IMR-90 (cell line): ENCODE results near the gene RAB26. TPM values are rescaled to one million over a fixed set of nuclear protein-coding genes. Genes with fewer than 3 reads are reported as not detected.
A peak's percentile ranks its signal among the peaks of the same experiment; 100 is the strongest.

ENCODE experiments used
- ATAC-seq: fragments of 200-7000 bp; cut with Tn5 transposase; 2 replicates; pipeline ENCODE4 v1.9.1; 2020; ENCODE audit warnings: low read depth, mild to moderate bottlenecking, moderate library complexity
- BruUV-seq: library from RNA; stranded (reverse); fragments of 400-500 nt; replicated peaks from 2 replicates; lab custom pipeline; 2021; lab: Mats Ljungman, UMichigan
- CTCF ChIA-PET: fragments of 300-600 bp; formaldehyde crosslinking; extraction: SDS; loops from one replicate; lab custom pipeline; 2021; ENCODE audit warnings: antibody characterized with exemption; lab: Yijun Ruan, JAX
- POLR2A ChIA-PET: fragments of 300-600 bp; sonication (Branson Sonifier 250); formaldehyde crosslinking; loops from one replicate; lab custom pipeline; 2022; ENCODE audit warnings: antibody characterized with exemption; ENCODE audit not compliant: unreplicated experiment; lab: Charles Lee
- DNase-seq: peaks from one replicate; pipeline ENCODE4 v3.0.0; 2013
- H2AFZ ChIP-seq: replicated peaks from 2 replicates; pipeline ENCODE3; 2013; ENCODE audit warnings: low read length, mild to moderate bottlenecking; ENCODE audit not compliant: poor library complexity
- H2AK5ac ChIP-seq: 2 replicates; pipeline ENCODE4 v1.6.1; 2013; ENCODE audit warnings: low read depth, low read length, inconsistent platforms
- H2AK9ac ChIP-seq: replicated peaks from 2 replicates; pipeline ENCODE3; 2013; ENCODE audit warnings: mild to moderate bottlenecking, low read depth, low read length, moderate library complexity; ENCODE audit not compliant: poor library complexity
- H2BK120ac ChIP-seq: 2 replicates; pipeline ENCODE4 v1.6.1; 2013; ENCODE audit warnings: low read depth, low read length, inconsistent platforms
- H2BK15ac ChIP-seq: 3 replicates; pipeline ENCODE4 v1.6.1; 2013; ENCODE audit warnings: low read depth, low read length, inconsistent platforms
- H2BK20ac ChIP-seq: 2 replicates; pipeline ENCODE4 v1.6.1; 2013; ENCODE audit warnings: low read depth, mild to moderate bottlenecking, inconsistent platforms, low read length, moderate library complexity
- H2BK5ac ChIP-seq: 2 replicates; pipeline ENCODE4 v1.6.1; 2013; ENCODE audit warnings: mild to moderate bottlenecking, low read depth, low read length, inconsistent platforms; ENCODE audit not compliant: poor library complexity, severe bottlenecking
- H3K14ac ChIP-seq: replicated peaks from 2 replicates; pipeline ENCODE4 v1.6.1; 2013; ENCODE audit warnings: low read depth, low read length, inconsistent platforms
- H3K18ac ChIP-seq: 2 replicates; pipeline ENCODE4 v1.6.1; 2013; ENCODE audit warnings: low read depth, low read length, control low read depth
- H3K23ac ChIP-seq: 2 replicates; pipeline ENCODE4 v1.6.1; 2013; ENCODE audit warnings: low read depth, low read length, inconsistent platforms
- H3K27ac ChIP-seq: 2 replicates; pipeline ENCODE4 v1.5.1; 2013; ENCODE audit warnings: mild to moderate bottlenecking, control low read depth, low read length; ENCODE audit not compliant: insufficient read depth
- H3K27me3 ChIP-seq: 2 replicates; pipeline ENCODE4 v1.6.1; 2013; ENCODE audit warnings: low read length; ENCODE audit not compliant: control insufficient read depth, insufficient read depth
- H3K36me3 ChIP-seq: 2 replicates; pipeline ENCODE4 v1.6.1; 2013; ENCODE audit warnings: low read length, mixed read lengths; ENCODE audit not compliant: control insufficient read depth, insufficient read depth
- H3K4ac ChIP-seq: 2 replicates; pipeline ENCODE4 v1.6.1; 2013; ENCODE audit warnings: low read depth, low read length, inconsistent platforms
- H3K4me1 ChIP-seq: 2 replicates; pipeline ENCODE4 v1.6.1; 2013; ENCODE audit warnings: low read length, mixed read lengths; ENCODE audit not compliant: control insufficient read depth, insufficient read depth
- H3K4me2 ChIP-seq: 2 replicates; pipeline ENCODE4 v1.6.1; 2013; ENCODE audit warnings: low read depth, mild to moderate bottlenecking, control low read depth, low read length, moderate library complexity
- H3K4me3 ChIP-seq: 2 replicates; pipeline ENCODE4 v1.5.1; 2013; ENCODE audit warnings: low read depth, mild to moderate bottlenecking, control low read depth, low read length, moderate library complexity; ENCODE audit not compliant: insufficient read depth
- H3K56ac ChIP-seq: 2 replicates; pipeline ENCODE4 v1.6.1; 2013; ENCODE audit warnings: low read length, inconsistent platforms; ENCODE audit not compliant: insufficient read depth; ENCODE audit errors: extremely low read depth
- H3K79me1 ChIP-seq, 2 experiments: 2 replicates each; pipeline ENCODE4 v1.6.1; 2013; ENCODE audit warnings: low read length in 2 of 2, inconsistent platforms in 1 of 2, low read depth in 1 of 2
- H3K9ac ChIP-seq: 2 replicates; pipeline ENCODE4 v1.6.1; 2013; ENCODE audit warnings: low read depth, low read length, control low read depth
- H3K9me1 ChIP-seq: 2 replicates; pipeline ENCODE4 v1.6.1; 2013; ENCODE audit warnings: low read length, inconsistent platforms; ENCODE audit not compliant: insufficient read depth
- H3K9me3 ChIP-seq: 2 replicates; pipeline ENCODE4 v1.6.1; 2013; ENCODE audit warnings: low read length; ENCODE audit not compliant: control insufficient read depth, insufficient read depth
- H4K20me1 ChIP-seq: 2 replicates; pipeline ENCODE4 v1.6.1; 2013; ENCODE audit warnings: low read length, inconsistent platforms; ENCODE audit not compliant: insufficient read depth
- H4K5ac ChIP-seq: 2 replicates; pipeline ENCODE4 v1.6.1; 2013; ENCODE audit warnings: mild to moderate bottlenecking, low read depth, low read length, control low read depth
- H4K8ac ChIP-seq, 2 experiments: 2 replicates each; pipeline ENCODE4 v1.6.1; 2013; ENCODE audit warnings: low read depth in 2 of 2, low read length in 2 of 2, control low read depth in 1 of 2, inconsistent platforms in 1 of 2
- H4K91ac ChIP-seq: 2 replicates; pipeline ENCODE4 v1.6.1; 2013; ENCODE audit warnings: low read depth, low read length, inconsistent platforms; ENCODE audit not compliant: insufficient read depth
- BHLHE40 ChIP-seq: fragments of 150-350 bp; IDR thresholded peaks from 2 replicates; pipeline ENCODE4 v1.6.1; 2016; ENCODE audit warnings: mild to moderate bottlenecking, low read depth, low read length
- CEBPB ChIP-seq: IDR thresholded peaks from 2 replicates; pipeline ENCODE4 v1.6.1; 2012; ENCODE audit warnings: low read depth, low read length, improper control_type of control experiment
- CHD1 ChIP-seq: IDR thresholded peaks from 2 replicates; pipeline ENCODE4 v1.6.1; 2012; ENCODE audit warnings: low read depth, low read length, improper control_type of control experiment
- FOS ChIP-seq: fragments of 150-350 bp; IDR thresholded peaks from 2 replicates; pipeline ENCODE4 v1.6.1; 2016; ENCODE audit warnings: low read depth, low read length
- MAZ ChIP-seq: IDR thresholded peaks from 2 replicates; pipeline ENCODE4 v1.6.1; 2012; ENCODE audit warnings: low read depth, mild to moderate bottlenecking, low read length, improper control_type of control experiment, moderate library complexity, borderline replicate concordance
- MXI1 ChIP-seq: IDR thresholded peaks from 2 replicates; pipeline ENCODE4 v1.6.1; 2012; ENCODE audit warnings: low read depth, mild to moderate bottlenecking, low read length, moderate library complexity, borderline replicate concordance
- NFE2L2 ChIP-seq: fragments of 150-350 bp; IDR thresholded peaks from 2 replicates; pipeline ENCODE4 v1.6.1; 2016; ENCODE audit warnings: low read depth, mild to moderate bottlenecking, low read length
- POLR2A ChIP-seq: IDR thresholded peaks from 2 replicates; pipeline ENCODE4 v1.6.1; 2012; ENCODE audit warnings: mild to moderate bottlenecking, low read depth, low read length
- RAD21 ChIP-seq: IDR thresholded peaks from 2 replicates; pipeline ENCODE4 v1.6.1; 2012; ENCODE audit warnings: low read length, improper control_type of control experiment
- RCOR1 ChIP-seq: IDR thresholded peaks from 2 replicates; pipeline ENCODE4 v1.6.1; 2012; ENCODE audit warnings: mild to moderate bottlenecking, low read length, improper control_type of control experiment; ENCODE audit not compliant: insufficient replicate concordance
- RFX5 ChIP-seq: IDR thresholded peaks from 2 replicates; pipeline ENCODE4 v1.8.0; 2012; ENCODE audit warnings: low read depth, mild to moderate bottlenecking, low read length, moderate library complexity
- SMC3 ChIP-seq: fragments of 150-350 bp; IDR thresholded peaks from 2 replicates; pipeline ENCODE4 v1.6.1; 2016; ENCODE audit warnings: low read depth, mild to moderate bottlenecking, antibody characterized with exemption, low read length, moderate library complexity
- WGBS, 2 experiments: methylation state at CpG; one replicate each; pipeline versions ENCODE4 v1.1.5 to v1.1.7; 2013; ENCODE audit warnings: missing lambda C conversion rate in 2 of 2; ENCODE audit not compliant: insufficient read length in 1 of 2; ENCODE audit errors: extremely low coverage in 2 of 2; 5-methylcytosine and 5-hydroxymethylcytosine counted together
- dilution Hi-C: fragments of 300-500 bp; cut with HindIII; formaldehyde crosslinking; loops from one replicate; pipeline ENCODE4 v1.14.3; 2018; ENCODE audit warnings: low sequenced_read_pairs; ENCODE audit not compliant: unreplicated experiment
- in situ Hi-C: fragments of 300-500 bp; cut with MboI; formaldehyde crosslinking; loops from 3 replicates; pipeline ENCODE4 v1.14.3; 2019; ENCODE audit warnings: low sequenced_read_pairs, inconsistent platforms, mixed read lengths
- intact Hi-C: fragments of 100-400 bp; cut with micrococcal nuclease; formaldehyde crosslinking; loops from 2 replicates; pipeline ENCODE4 v1.10.0; 2022
- polyA plus RNA-seq, 3 experiments: library from polyadenylated mRNA; depleted of rRNA; stranded (reverse); fragments of >200 nt; gene quantifications; 2 replicates each; pipeline ENCODE4 v1.2.3, GENCODE V29; 2012; ENCODE audit warnings: low replicate concordance in 1 of 3
- total RNA-seq: library from RNA; depleted of rRNA; stranded (reverse); fragments of >200 nt; gene quantifications from 2 replicates; pipeline ENCODE4 v1.2.3, GENCODE V29; 2012
- TF ChIP-seq, protein P1 (sequence below): fragments of 150-350 bp; IDR thresholded peaks from 2 replicates; pipeline ENCODE4 v1.6.1; 2016; ENCODE audit warnings: low read depth, mild to moderate bottlenecking, low read length, moderate library complexity, borderline replicate concordance
- TF ChIP-seq, protein P2 (sequence below): conservative IDR thresholded peaks from 2 replicates; pipeline ENCODE4 v1.5.1; 2012; ENCODE audit warnings: mild to moderate bottlenecking, low read depth, low read length, improper control_type of control experiment
- TF ChIP-seq, protein P3 (sequence below): fragments of 150-350 bp; IDR thresholded peaks from 2 replicates; pipeline ENCODE4 v1.6.1; 2017; ENCODE audit warnings: mild to moderate bottlenecking, antibody characterized with exemption, low read length, low read depth

The RAB26 gene
- total and polyA plus RNA-seq, 2 of the 4 experiments (the other 2 are of a cell fraction): 1.1 to 4.5 TPM

DNA sequence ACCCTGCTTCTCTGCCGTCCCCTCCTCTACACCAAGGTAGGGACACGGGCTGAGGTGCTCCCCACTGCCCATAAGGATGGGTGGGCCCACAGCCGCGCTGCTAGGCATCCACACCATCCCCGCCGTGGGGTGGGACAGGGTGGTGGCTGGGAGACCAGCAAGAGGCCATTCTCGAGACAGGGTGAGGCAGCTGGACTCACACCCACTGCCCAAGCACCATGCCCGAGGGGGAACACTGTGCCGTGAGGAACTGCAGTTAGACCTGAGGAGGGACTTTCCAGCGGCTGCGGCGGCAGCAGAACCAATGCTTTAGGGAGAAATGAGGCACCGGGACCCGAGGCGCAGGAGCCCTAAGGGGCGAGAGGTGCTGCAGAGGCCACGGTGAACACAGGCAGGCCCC is 26.0 kb upstream of the RAB26 start:
- no peak overlapping the region for H3K4me2 ChIP-seq
- H3K18ac ChIP-seq: no peak overlapping the region
- no peak for DNase-seq
- peak overlapping the region; percentile 62 for H2BK5ac ChIP-seq
- H2AK5ac ChIP-seq: peak overlapping the region; percentile 73; the same call in 1 of the 2 replicates
- ChIA-PET CTCF (interaction anchor here (1.6 kb wide), 1 partner anchor 18 kb away, joined by 7 read pairs; no protein-coding TSS in a partner anchor), POLR2A (no interaction called here)
- H3K56ac ChIP-seq: no peak overlapping the region
- BruUV-seq: no TSS peak
- H3K4me1 ChIP-seq: peaks cover 34% of the 10 kb centered on the region
- no peak for ATAC-seq
- no peak overlapping the region for H3K4ac ChIP-seq
- intact Hi-C loops: no loop called here
- 90% methylated on average over 5 of the region's 17 CpGs; no CpG with 5 or more reads in 1 of the 2 experiments for WGBS, 2 experiments
- peaks cover 3% of the 10 kb centered on the region; the same call in 1 of the 2 replicates for H3K9me1 ChIP-seq
- H3K36me3 ChIP-seq: no peaks in the 10 kb centered on the region
- no peak overlapping the region for H2BK15ac ChIP-seq
- no peak overlapping the region for H2AFZ ChIP-seq
- no peaks in the 10 kb centered on the region for H3K9me3 ChIP-seq
- in situ Hi-C loops: no loop called here
- H2BK20ac ChIP-seq: no peak overlapping the region
- H2AK9ac ChIP-seq: no peak overlapping the region
- H2BK120ac ChIP-seq: no peak overlapping the region; the same call in 1 of the 2 replicates
- H3K23ac ChIP-seq: no peak overlapping the region
- no peak overlapping the region for H4K5ac ChIP-seq
- no peak overlapping the region for H4K8ac ChIP-seq
- H3K27ac ChIP-seq: peak overlapping the region; percentile 52; the same call in 1 of the 2 replicates
- H3K9ac ChIP-seq: no peak overlapping the region
- no peaks in the 10 kb centered on the region for H3K27me3 ChIP-seq
- H3K79me1 ChIP-seq: peaks cover 7 to 28% of the 10 kb centered on the region in 2 experiments; a peak in 3 of 4 replicates
- TF ChIP-seq CHD1: no peak
- no peak for TF ChIP-seq POLR2A
- no peak for TF ChIP-seq CEBPB
- TF ChIP-seq BHLHE40: no peak
- TF ChIP-seq SMC3: no peak
- no peak for TF ChIP-seq RAD21
- TF ChIP-seq RCOR1: no peak
- TF ChIP-seq, protein P1, sequence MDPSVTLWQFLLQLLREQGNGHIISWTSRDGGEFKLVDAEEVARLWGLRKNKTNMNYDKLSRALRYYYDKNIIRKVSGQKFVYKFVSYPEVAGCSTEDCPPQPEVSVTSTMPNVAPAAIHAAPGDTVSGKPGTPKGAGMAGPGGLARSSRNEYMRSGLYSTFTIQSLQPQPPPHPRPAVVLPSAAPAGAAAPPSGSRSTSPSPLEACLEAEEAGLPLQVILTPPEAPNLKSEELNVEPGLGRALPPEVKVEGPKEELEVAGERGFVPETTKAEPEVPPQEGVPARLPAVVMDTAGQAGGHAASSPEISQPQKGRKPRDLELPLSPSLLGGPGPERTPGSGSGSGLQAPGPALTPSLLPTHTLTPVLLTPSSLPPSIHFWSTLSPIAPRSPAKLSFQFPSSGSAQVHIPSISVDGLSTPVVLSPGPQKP: no peak
- TF ChIP-seq RFX5: no peak
- TF ChIP-seq, protein P2, sequence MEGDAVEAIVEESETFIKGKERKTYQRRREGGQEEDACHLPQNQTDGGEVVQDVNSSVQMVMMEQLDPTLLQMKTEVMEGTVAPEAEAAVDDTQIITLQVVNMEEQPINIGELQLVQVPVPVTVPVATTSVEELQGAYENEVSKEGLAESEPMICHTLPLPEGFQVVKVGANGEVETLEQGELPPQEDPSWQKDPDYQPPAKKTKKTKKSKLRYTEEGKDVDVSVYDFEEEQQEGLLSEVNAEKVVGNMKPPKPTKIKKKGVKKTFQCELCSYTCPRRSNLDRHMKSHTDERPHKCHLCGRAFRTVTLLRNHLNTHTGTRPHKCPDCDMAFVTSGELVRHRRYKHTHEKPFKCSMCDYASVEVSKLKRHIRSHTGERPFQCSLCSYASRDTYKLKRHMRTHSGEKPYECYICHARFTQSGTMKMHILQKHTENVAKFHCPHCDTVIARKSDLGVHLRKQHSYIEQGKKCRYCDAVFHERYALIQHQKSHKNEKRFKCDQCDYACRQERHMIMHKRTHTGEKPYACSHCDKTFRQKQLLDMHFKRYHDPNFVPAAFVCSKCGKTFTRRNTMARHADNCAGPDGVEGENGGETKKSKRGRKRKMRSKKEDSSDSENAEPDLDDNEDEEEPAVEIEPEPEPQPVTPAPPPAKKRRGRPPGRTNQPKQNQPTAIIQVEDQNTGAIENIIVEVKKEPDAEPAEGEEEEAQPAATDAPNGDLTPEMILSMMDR: no peak
- no peak for TF ChIP-seq NFE2L2
- TF ChIP-seq MAZ: no peak
- TF ChIP-seq MXI1: no peak
- TF ChIP-seq FOS: no peak
- TF ChIP-seq, protein P3, sequence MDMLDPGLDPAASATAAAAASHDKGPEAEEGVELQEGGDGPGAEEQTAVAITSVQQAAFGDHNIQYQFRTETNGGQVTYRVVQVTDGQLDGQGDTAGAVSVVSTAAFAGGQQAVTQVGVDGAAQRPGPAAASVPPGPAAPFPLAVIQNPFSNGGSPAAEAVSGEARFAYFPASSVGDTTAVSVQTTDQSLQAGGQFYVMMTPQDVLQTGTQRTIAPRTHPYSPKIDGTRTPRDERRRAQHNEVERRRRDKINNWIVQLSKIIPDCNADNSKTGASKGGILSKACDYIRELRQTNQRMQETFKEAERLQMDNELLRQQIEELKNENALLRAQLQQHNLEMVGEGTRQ: no peak
- no peak overlapping the region for H3K4me3 ChIP-seq
- dilution Hi-C loops: no loop called here
- no peak overlapping the region for H4K91ac ChIP-seq
- H4K20me1 ChIP-seq: peaks cover 23% of the 10 kb centered on the region
- no peak overlapping the region for H3K14ac ChIP-seq
